Measurements from ENCODE around the gene SLC51A. TPM values are rescaled to one million over a fixed set of nuclear protein-coding genes. Genes with fewer than 3 reads are reported as not detected.
"Not testable (repeated sequence)": the region's sequence is repeated elsewhere in the genome, so short reads cannot be mapped to it uniquely, and the experiment has no call there.

Gene SLC51A
- not detected for total RNA-seq (ENCODE audit: unreplicated experiment)
- long read RNA-seq = 0 reads

GRCh38 chr3:196216089-196216564, at the start of gene SLC51A:
SLC51A (plus strand) TSS chr3:196216534; CDS start chr3:196216713, 179 bp downstream.
- Mint-ChIP-seq H3K27ac (ENCODE audit: unreplicated experiment) (no peak within 1 kb of the TSS), H3K4me1 (ENCODE audit: low read depth, unreplicated experiment) (peaks cover 6% of the 10 kb centered on the region), H3K9me3 (ENCODE audit: unreplicated experiment) (peaks cover 1% of the 10 kb centered on the region), H3K36me3 (ENCODE audit: unreplicated experiment) (no peaks in the 10 kb centered on the region), H3K4me3 (ENCODE audit: unreplicated experiment) (no peak within 1 kb of the TSS), H3K27me3 (ENCODE audit: unreplicated experiment) (peaks cover 5% of the 10 kb centered on the region)
- TF ChIP-seq, protein P1, sequence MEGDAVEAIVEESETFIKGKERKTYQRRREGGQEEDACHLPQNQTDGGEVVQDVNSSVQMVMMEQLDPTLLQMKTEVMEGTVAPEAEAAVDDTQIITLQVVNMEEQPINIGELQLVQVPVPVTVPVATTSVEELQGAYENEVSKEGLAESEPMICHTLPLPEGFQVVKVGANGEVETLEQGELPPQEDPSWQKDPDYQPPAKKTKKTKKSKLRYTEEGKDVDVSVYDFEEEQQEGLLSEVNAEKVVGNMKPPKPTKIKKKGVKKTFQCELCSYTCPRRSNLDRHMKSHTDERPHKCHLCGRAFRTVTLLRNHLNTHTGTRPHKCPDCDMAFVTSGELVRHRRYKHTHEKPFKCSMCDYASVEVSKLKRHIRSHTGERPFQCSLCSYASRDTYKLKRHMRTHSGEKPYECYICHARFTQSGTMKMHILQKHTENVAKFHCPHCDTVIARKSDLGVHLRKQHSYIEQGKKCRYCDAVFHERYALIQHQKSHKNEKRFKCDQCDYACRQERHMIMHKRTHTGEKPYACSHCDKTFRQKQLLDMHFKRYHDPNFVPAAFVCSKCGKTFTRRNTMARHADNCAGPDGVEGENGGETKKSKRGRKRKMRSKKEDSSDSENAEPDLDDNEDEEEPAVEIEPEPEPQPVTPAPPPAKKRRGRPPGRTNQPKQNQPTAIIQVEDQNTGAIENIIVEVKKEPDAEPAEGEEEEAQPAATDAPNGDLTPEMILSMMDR (IDR thresholded peaks at IDR 0.05; ENCODE audit: partially characterized antibody, unreplicated experiment) = no peak
- DNase-seq = no peak

DNA sequence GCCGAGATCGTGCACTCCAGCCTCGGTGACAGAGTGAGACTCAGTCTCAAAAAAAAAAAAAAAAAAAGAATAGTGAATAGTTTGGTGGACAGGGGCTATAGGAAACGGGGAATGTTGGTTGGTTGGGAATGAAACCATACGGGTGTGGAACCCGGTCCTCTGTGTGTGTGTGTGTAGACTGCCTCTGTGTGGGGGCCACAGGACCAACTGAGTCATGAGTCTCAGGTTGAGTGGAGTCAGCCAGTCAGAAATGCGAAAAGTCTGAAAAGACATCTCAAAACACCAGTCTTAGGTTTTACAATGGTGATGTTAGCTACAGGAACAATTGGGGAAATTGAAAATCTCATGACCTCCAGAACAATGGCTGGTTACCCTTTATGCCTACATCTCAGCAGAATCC, 49.6 kb upstream of the SLC51A start:
- TF ChIP-seq, protein P1 (IDR thresholded peaks at IDR 0.05; ENCODE audit: partially characterized antibody, unreplicated experiment) = no peak
- H3K27me3 Mint-ChIP-seq (ENCODE audit: unreplicated experiment) = peaks cover 3% of the 10 kb centered on the region
- no peaks in the 10 kb centered on the region for H3K36me3 Mint-ChIP-seq (ENCODE audit: unreplicated experiment)
- no peak for DNase-seq
- no peak overlapping the region for H3K4me3 Mint-ChIP-seq (ENCODE audit: unreplicated experiment)
- H3K27ac Mint-ChIP-seq (ENCODE audit: unreplicated experiment) = no peak overlapping the region
- H3K4me1 Mint-ChIP-seq (ENCODE audit: low read depth, unreplicated experiment) = no peaks in the 10 kb centered on the region
- peaks cover 5% of the 10 kb centered on the region for H3K9me3 Mint-ChIP-seq (ENCODE audit: unreplicated experiment)

- Mint-ChIP-seq H3K27ac (ENCODE audit: unreplicated experiment) (no peak overlapping the region), H3K4me1 (ENCODE audit: low read depth, unreplicated experiment) (no peaks in the 10 kb centered on the region), H3K27me3 (ENCODE audit: unreplicated experiment) (peaks cover 3% of the 10 kb centered on the region), H3K36me3 (ENCODE audit: unreplicated experiment) (no peaks in the 10 kb centered on the region), H3K4me3 (ENCODE audit: unreplicated experiment) (no peak overlapping the region), H3K9me3 (ENCODE audit: unreplicated experiment) (peaks cover 4% of the 10 kb centered on the region)
- TF ChIP-seq, protein P1 (IDR thresholded peaks at IDR 0.05; ENCODE audit: partially characterized antibody, unreplicated experiment) = no peak
- DNase-seq = no peak
Measured at GRCh38 chr3:196168808-196169391, 47.4 kb upstream of the SLC51A start.

DNA sequence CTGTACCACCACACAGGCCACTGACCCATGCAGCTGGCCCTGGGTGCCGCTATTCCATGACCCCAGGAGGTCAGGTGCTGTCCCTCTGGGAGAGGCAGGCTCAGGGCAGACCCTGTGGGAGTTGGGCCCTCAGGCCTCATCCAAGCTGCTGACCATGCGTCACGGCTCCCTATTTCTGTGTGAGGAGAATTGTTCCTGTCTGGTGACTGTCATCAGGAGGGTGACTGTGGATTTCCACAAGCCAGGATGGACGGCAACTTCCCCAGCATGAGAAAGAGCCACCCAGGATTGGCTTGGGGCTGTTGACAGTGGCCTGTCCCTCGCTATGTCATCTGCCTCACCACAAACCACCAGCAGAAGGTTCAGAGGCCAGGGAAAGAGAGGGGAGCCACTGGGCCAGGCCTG, 46.5 kb upstream of the SLC51A start:
- Mint-ChIP-seq H3K27ac (ENCODE audit: unreplicated experiment) (no peak overlapping the region), H3K9me3 (ENCODE audit: unreplicated experiment) (peaks cover 4% of the 10 kb centered on the region), H3K4me3 (ENCODE audit: unreplicated experiment) (no peak overlapping the region), H3K4me1 (ENCODE audit: low read depth, unreplicated experiment) (no peaks in the 10 kb centered on the region), H3K27me3 (ENCODE audit: unreplicated experiment) (peaks cover 5% of the 10 kb centered on the region), H3K36me3 (ENCODE audit: unreplicated experiment) (no peaks in the 10 kb centered on the region)
- TF ChIP-seq, protein P1 (IDR thresholded peaks at IDR 0.05; ENCODE audit: partially characterized antibody, unreplicated experiment) = no peak
- DNase-seq = no peak

GRCh38 chr3:196170296-196170695, 46.0 kb upstream of the SLC51A start:
- DNase-seq; H3K27ac Mint-ChIP-seq (ENCODE audit: unreplicated experiment); H3K9me3 Mint-ChIP-seq (ENCODE audit: unreplicated experiment); H3K36me3 Mint-ChIP-seq (ENCODE audit: unreplicated experiment); H3K4me1 Mint-ChIP-seq (ENCODE audit: low read depth, unreplicated experiment); H3K4me3 Mint-ChIP-seq (ENCODE audit: unreplicated experiment); H3K27me3 Mint-ChIP-seq (ENCODE audit: unreplicated experiment): not testable (repeated sequence)

All from glutamatergic neuron (in vitro differentiated cells).